ENCODE measurements around the gene ADAMTS19.

The ADAMTS19 gene

DNA sequence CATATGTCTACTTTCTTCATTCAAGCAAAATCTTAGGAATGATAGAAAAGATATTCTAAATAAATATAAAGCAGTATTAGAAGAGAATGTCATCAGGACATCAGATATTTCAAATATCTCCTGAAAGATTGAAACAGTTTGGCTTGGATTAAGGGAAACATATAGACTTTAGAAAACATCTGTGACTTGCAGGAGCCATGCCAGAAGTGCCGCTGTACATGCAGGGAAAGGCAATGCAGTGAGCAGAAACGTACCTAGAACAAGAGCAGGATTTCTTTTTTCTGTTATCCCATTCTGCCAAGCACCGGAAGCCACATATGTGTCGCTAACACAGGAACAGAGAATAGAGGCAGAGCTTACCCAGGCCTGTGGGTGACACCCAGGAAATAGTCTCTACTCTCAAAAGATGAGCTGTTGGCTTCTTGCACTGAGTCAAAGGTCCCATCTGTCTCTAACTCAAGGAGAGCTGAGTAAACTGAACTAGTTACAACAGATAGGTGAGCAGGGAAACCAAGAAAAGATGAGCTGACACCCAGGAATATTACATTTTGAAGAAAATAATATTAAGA lies 5.8 kb downstream of the ADAMTS19 start:
- DNase-seq (ENCODE audit: low read depth) = no peak

GRCh38 chr5:129474544-129474943 lies 14.4 kb downstream of the ADAMTS19 start:
- DNase-seq (ENCODE audit: low read depth) = no peak

DNA sequence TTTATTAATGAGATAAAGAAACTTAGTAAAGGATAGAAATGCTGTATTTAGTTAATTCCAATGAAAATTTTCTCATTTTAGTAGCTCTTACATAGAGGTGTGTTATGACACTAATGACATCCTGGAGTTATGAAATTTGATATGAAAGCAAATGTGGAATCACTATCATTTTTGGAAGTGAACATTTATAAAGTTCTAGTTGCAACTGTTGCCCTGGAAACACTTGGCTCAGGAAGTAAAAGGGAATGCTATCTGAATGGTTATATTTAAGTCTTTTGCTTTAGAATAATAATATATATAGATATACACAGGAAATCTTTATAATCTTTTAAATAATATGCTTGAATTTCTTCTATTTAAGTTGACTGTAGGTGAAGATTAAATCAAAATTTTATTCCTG lies 16.7 kb downstream of the ADAMTS19 start:
- no peak for DNase-seq (ENCODE audit: low read depth)

GRCh38 chr5:129477532-129477931 lies 17.4 kb downstream of the ADAMTS19 start:
- DNase-seq (ENCODE audit: low read depth) = no peak

DNA sequence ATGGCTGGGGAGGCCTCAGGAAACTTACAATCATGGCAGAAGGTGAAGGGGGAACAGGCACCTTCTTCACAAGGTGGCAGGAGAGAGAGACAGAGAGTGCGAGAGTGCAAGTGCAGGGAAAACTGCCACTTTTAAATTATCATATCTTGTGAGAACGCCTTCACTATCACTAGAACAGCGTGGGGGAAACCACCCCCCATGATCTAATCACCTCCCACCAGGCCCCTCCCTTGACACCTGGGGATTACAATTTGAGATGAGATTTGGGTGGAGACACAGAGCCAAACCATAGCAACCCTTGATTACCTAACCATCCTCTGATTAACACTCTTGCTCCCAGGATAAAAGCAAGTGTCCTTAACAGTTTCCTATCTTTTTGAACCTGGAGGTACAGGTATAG lies 21.1 kb downstream of the ADAMTS19 start:
- no peak for DNase-seq (ENCODE audit: low read depth)

DNA sequence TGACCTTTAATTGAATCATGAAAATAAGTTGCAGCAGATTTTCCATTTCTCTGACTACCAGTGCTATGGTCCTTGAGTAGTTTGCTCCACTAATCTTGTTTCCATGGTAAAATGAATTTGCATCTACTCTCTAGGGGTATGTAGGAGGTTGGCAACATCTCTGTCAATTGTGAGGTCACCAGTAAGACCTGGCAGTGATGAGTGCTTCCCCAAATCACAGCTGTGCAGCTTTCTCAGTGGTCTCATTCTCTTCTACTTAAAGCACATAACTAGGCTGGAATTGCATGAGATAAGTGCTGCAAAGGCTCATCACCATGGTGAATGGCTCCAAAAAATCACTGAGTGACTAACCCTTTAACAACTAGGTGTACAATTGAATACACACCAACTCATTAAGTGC lies 36.3 kb downstream of the ADAMTS19 start:
- no peak for DNase-seq (ENCODE audit: low read depth)

DNA sequence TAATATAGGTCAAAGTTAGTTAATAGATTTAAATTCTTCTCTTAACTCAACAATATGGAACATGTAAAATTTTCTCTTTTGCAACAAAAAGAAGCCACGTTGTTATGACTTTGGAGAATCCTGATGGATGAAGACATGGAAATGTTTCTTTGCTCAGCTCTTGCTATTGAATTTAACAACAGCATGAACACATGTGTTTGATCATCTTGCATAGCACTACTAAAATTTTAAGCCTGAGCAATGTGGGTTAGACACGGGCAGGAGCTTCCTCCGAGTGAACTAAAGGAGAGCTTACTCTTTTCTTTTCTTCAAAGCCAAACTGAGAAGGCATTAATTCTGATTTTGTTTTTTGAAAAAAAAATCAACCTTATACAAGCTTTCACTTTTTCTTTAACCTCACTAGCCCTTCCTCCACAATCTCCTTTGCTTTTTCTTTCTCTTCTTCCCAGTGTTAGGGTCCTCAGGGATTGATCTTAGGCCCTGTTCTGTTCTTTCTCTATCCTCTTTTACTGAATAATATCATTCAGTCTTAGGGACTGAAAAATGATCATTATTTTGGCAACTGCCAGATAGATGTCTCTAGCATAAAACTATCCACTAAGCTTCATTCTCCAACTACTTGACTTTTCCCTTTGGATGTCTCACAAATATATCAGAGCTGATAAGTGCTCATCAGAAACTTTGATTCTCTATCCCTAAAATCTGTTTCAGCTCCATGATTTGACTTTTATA lies 36.9 kb downstream of the ADAMTS19 start:
- DNase-seq (ENCODE audit: low read depth) = no peak

- no peak for DNase-seq (ENCODE audit: low read depth)
Observed at GRCh38 chr5:129499208-129499852, 39.2 kb downstream of the ADAMTS19 start.

GRCh38 chr5:129500101-129500500 lies 40.0 kb downstream of the ADAMTS19 start:
- no peak for DNase-seq (ENCODE audit: low read depth)

DNA sequence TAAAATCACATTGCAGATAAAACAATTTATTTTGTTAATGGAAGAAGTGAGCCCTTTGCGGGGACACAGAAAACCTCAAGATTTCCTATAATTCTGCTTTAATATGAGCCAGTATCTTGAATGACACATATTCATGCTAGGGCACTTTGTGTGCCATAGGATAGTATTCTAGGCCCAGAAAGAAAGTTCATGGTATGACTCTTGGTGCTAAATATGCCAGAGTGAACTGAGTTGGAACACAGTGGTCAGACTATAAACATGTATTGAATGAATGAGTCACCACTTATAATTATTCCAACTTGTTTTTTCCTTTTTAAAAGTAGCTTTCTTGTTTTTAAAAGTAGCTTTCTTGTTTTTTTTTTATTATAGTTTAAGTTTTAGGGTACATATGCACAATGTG lies 46.0 kb downstream of the ADAMTS19 start:
- DNase-seq (ENCODE audit: low read depth) = no peak

- DNase-seq (ENCODE audit: low read depth) = no peak
Observed at GRCh38 chr5:129506950-129507349, 46.9 kb downstream of the ADAMTS19 start.

GRCh38 chr5:129507527-129507926 lies 47.4 kb downstream of the ADAMTS19 start:
- no peak for DNase-seq (ENCODE audit: low read depth)

- no peak for DNase-seq (ENCODE audit: low read depth)
Observed at GRCh38 chr5:129508606-129509005, 48.5 kb downstream of the ADAMTS19 start.

DNA sequence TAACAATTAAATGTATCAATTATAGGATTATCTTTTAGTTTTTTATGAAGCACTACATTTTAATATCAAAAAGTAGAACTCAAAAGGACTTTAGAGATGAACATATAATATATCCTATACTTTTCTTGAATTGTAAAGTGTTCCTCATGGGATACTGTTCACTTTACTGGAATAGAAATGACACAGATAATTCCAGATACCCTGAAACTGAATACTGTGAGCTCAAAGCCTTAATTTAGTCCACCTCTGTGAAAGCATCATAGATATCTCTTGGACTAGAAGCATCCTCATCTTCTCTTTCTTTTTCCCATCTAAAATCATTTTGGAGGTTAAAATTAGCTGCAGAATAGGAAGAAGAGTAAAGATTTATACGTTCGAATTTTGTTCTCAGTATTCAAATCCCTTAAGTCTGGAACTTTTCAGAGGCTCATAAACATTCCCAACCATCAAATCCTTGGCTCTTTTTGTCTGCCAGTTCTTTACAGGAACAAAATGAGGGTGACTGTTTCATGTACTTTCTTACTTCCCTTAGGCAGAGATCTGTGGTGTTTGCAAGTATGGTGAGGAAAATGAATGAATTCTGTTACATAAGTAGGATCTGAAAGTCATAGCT lies 49.4 kb downstream of the ADAMTS19 start:
- no peak for DNase-seq (ENCODE audit: low read depth)

DNA sequence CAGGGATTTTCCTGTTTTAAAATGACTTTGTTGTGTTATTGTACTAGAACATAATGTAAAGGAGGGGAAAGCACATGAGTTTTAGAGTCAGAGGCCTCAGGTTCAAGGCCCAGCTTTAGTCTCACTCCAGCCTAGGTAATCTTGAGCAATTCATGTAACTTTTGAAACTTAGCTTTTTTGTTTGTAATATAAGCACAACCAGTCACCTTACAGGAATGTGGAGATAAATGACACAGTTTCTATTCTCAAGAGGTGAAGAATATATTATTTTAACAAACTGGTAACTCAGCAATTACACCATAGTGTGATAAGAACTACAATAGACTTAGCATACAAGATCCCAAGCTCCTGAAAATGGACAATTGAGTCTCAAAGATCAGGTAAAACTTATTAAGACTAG lies 51.2 kb downstream of the ADAMTS19 start:
- no peak for DNase-seq (ENCODE audit: low read depth)

DNA sequence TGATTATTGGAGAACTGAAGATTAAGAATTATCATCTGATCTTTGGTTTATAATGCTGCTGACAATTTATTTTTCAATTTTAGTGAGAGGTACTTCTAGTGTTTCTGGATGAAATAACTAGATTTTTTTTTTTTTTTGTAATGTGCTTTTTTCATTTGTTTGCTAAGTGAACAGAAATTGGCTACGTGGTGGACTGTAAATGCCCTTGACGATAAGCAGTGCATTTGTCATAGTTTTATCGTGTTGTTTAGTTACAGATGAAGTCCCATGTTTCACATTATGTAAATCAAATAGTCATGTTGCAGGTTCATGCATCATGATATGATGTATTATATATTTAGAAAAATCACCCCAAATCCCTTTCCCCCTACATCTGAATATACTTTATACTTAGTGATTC lies 81.0 kb downstream of the ADAMTS19 start:
- DNase-seq (ENCODE audit: low read depth) = no peak

GRCh38 chr5:129541648-129542251 lies 81.7 kb downstream of the ADAMTS19 start:
- DNase-seq (ENCODE audit: low read depth) = no peak

DNA sequence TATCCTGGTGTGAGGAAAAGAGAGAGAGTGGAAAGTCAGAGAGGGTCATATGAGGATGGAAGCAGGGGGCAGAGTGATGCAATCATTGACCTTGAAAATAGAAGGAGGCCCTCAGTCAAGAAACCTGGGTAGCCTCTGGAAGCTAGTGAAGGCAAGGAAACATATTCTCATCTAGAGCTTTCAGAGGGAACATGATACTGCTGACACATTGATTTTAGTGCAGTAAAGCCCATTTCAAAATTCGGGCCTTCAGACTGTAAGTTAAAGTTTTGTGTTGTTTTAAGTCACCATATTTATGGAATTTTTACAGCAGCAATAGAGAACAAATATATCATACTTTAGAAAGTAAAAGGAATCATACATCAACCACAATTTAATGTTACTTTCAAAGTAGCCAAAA lies 87.0 kb downstream of the ADAMTS19 start:
- no peak for DNase-seq (ENCODE audit: low read depth)

- no peak for DNase-seq (ENCODE audit: low read depth)
Observed at GRCh38 chr5:129554134-129554904, 94.2 kb downstream of the ADAMTS19 start.

- DNase-seq (ENCODE audit: low read depth) = no peak
Observed at GRCh38 chr5:129563585-129563984, 103.5 kb downstream of the ADAMTS19 start.

- no peak for DNase-seq (ENCODE audit: low read depth)
Observed at GRCh38 chr5:129569295-129569694, 109.2 kb downstream of the ADAMTS19 start.

GRCh38 chr5:129572060-129572459 lies 112.0 kb downstream of the ADAMTS19 start:
- no peak for DNase-seq (ENCODE audit: low read depth)

All from stimulated activated CD8-positive, alpha-beta memory T cell treated with anti-CD3 and anti-CD28 coated beads, Interleukin-15, amount 100 ng/mL, for 24 hours (primary cell).